HG03575 (cell line): ENCODE data around the gene FRYL.
"Not testable (repeated sequence)": the region's sequence is repeated elsewhere in the genome, so short reads cannot be mapped to it uniquely, and the experiment has no call there.

Experiments
- ATAC-seq: cut with Tn5 transposase; IDR thresholded peaks from one replicate; pipeline ENCODE4 v1.9.1; 2021; ENCODE audit not compliant: unreplicated experiment, insufficient number of reproducible peaks, low FRiP score; ENCODE audit errors: extremely low read depth

FRYL gene

GRCh38 chr4:48753159-48753558, 26.9 kb downstream of the FRYL start:
- no peak for ATAC-seq

GRCh38 chr4:48752726-48753125, 27.4 kb downstream of the FRYL start:
- no peak for ATAC-seq

- no peak for ATAC-seq
These were observed 27.8 kb downstream of the FRYL start for GRCh38 chr4:48752246-48752645.

- no peak for ATAC-seq
These were observed 31.0 kb downstream of the FRYL start for GRCh38 chr4:48748949-48749596.

- no peak for ATAC-seq
These were observed 33.3 kb downstream of the FRYL start for GRCh38 chr4:48746608-48747362.

- not testable (repeated sequence) for ATAC-seq
These were observed 34.9 kb downstream of the FRYL start for GRCh38 chr4:48745223-48745622.

GRCh38 chr4:48742412-48742811, 37.7 kb downstream of the FRYL start:
- ATAC-seq, result no peak

GRCh38 chr4:48739560-48740019, 40.5 kb downstream of the FRYL start:
- ATAC-seq, result no peak

- no peak for ATAC-seq
These were observed 41.2 kb downstream of the FRYL start for GRCh38 chr4:48738856-48739255.

- not testable (repeated sequence) for ATAC-seq
These were observed 51.1 kb downstream of the FRYL start for GRCh38 chr4:48728906-48729496.

GRCh38 chr4:48727666-48728459, 52.2 kb downstream of the FRYL start:
- no peak for ATAC-seq

GRCh38 chr4:48725414-48725813, 54.7 kb downstream of the FRYL start:
- no peak for ATAC-seq

- no peak for ATAC-seq
These were observed 57.3 kb downstream of the FRYL start for GRCh38 chr4:48722509-48723446.

GRCh38 chr4:48720459-48720858, 59.6 kb downstream of the FRYL start:
- no peak for ATAC-seq

- no peak for ATAC-seq
These were observed 61.1 kb downstream of the FRYL start for GRCh38 chr4:48718818-48719465.

GRCh38 chr4:48716285-48716684, 63.8 kb downstream of the FRYL start:
- not testable (repeated sequence) for ATAC-seq

- no peak for ATAC-seq
These were observed 69.5 kb downstream of the FRYL start for GRCh38 chr4:48710446-48711209.
